GM12873 (cell line): ENCODE data around the gene USP21.

Experiments used
- CTCF ChIP-seq: IDR thresholded peaks from 2 replicates; pipeline ENCODE4 v1.5.1; 2012; ENCODE audit warnings: low read depth, mild to moderate bottlenecking, moderate library complexity, low read length, control low read depth; ENCODE audit not compliant: insufficient read depth; ENCODE audit errors: missing control alignments

USP21 gene

GRCh38 chr1:161158316-161159010 is 837 bp upstream of the USP21 start:
- no peak for TF ChIP-seq CTCF

- no peak for TF ChIP-seq CTCF
These were observed 578 bp downstream of the USP21 start for GRCh38 chr1:161159913-161160243.

GRCh38 chr1:161160671-161161145 is 1.4 kb downstream of the USP21 start:
- TF ChIP-seq CTCF, result no peak

- no peak for TF ChIP-seq CTCF
These were observed 2.4 kb downstream of the USP21 start for GRCh38 chr1:161161652-161162051.

GRCh38 chr1:161162052-161162451 is 2.8 kb downstream of the USP21 start:
- no peak for TF ChIP-seq CTCF

- TF ChIP-seq CTCF, result no peak
These were observed 3.5 kb downstream of the USP21 start for GRCh38 chr1:161162806-161163205.

- TF ChIP-seq CTCF, result no peak
These were observed 4.5 kb downstream of the USP21 start for GRCh38 chr1:161163793-161164192.
